HG02885 (cell line): ENCODE data around the gene PAGE5.

Source experiments
- ATAC-seq: cut with Tn5 transposase; IDR thresholded peaks from one replicate; pipeline ENCODE4 v1.9.1; 2021; ENCODE audit warnings: mild to moderate bottlenecking; ENCODE audit not compliant: unreplicated experiment, poor library complexity

PAGE5 gene

GRCh38 chrX:55220119-55220794, at the start of gene PAGE5:
Gene PAGE5 (plus strand): TSS chrX:55220346. CDS start chrX:55221383, 1,037 bp downstream.
- no peak for ATAC-seq

- ATAC-seq, result no peak
Measured at GRCh38 chrX:55187281-55187680, 32.9 kb upstream of the PAGE5 start.

GRCh38 chrX:55196688-55197087, 23.5 kb upstream of the PAGE5 start:
- ATAC-seq, result no peak

- ATAC-seq, result no peak
Measured at GRCh38 chrX:55201930-55202579, 18.1 kb upstream of the PAGE5 start.

GRCh38 chrX:55206162-55206941, 13.8 kb upstream of the PAGE5 start:
- no peak for ATAC-seq

- ATAC-seq, result no peak
Measured at GRCh38 chrX:55210931-55211677, 9.0 kb upstream of the PAGE5 start.

GRCh38 chrX:55213381-55213780, 6.8 kb upstream of the PAGE5 start:
- no peak for ATAC-seq

GRCh38 chrX:55240788-55241340, 20.7 kb downstream of the PAGE5 start:
- ATAC-seq, result no peak

GRCh38 chrX:55253528-55253927, 33.4 kb downstream of the PAGE5 start:
- ATAC-seq, result no peak

GRCh38 chrX:55260806-55261205, 40.7 kb downstream of the PAGE5 start:
- ATAC-seq, result no peak

GRCh38 chrX:55264816-55265215, 44.7 kb downstream of the PAGE5 start, which contains the start of gene PAGE3:
Gene PAGE3 (minus strand): TSS chrX:55264916. CDS start chrX:55263903, 1,013 bp downstream.
- ATAC-seq, result no peak
